Liver (tissue), 9 donors: Measurements from ENCODE around the gene CNTN2. TPM values are rescaled to one million over a fixed set of nuclear protein-coding genes. Genes with fewer than 3 reads are reported as not detected.

ENCODE experiments used
- DNase-seq: peaks from one replicate; pipeline ENCODE4 v3.0.0-alpha.2; 2017; ENCODE audit warnings: low spot score
- H3K27ac ChIP-seq, 2 donors: one replicate each; pipeline ENCODE4 v1.7.0; 2013; ENCODE audit warnings: inconsistent platforms in 2 of 2, low read length in 2 of 2, control low read depth in 1 of 2, low read depth in 1 of 2, mild to moderate bottlenecking in 1 of 2
- H3K27me3 ChIP-seq, 4 donors: one replicate each; pipeline versions ENCODE4 v1.6.1 to v1.7.0; 2013; ENCODE audit warnings: low read length in 3 of 4, inconsistent platforms in 1 of 4, mild to moderate bottlenecking in 1 of 4, moderate library complexity in 1 of 4; ENCODE audit not compliant: control insufficient read depth in 4 of 4, insufficient read depth in 4 of 4
- H3K36me3 ChIP-seq, 4 donors: one replicate each; pipeline versions ENCODE4 v1.6.1 to v1.7.0; 2013; ENCODE audit warnings: low read length in 3 of 4, mild to moderate bottlenecking in 3 of 4, low read depth in 1 of 4, moderate library complexity in 1 of 4; ENCODE audit not compliant: control insufficient read depth in 4 of 4, insufficient read depth in 3 of 4
- H3K4me1 ChIP-seq, 4 donors: one replicate each; pipeline versions ENCODE4 v1.6.1 to v1.7.0; 2013; ENCODE audit warnings: low read length in 3 of 4, mild to moderate bottlenecking in 3 of 4, moderate library complexity in 1 of 4; ENCODE audit not compliant: control insufficient read depth in 4 of 4, insufficient read depth in 4 of 4
- H3K4me3 ChIP-seq, 3 donors: one replicate each; pipeline versions ENCODE4 v1.6.1 to v1.7.0; 2013; ENCODE audit warnings: low read length in 3 of 3, control low read depth in 1 of 3, low read depth in 1 of 3, mild to moderate bottlenecking in 1 of 3
- H3K9ac ChIP-seq, 2 donors: one replicate each; pipeline ENCODE4 v1.7.0; 2013; ENCODE audit warnings: low read length in 2 of 2, mild to moderate bottlenecking in 2 of 2, moderate library complexity in 2 of 2, control low read depth in 1 of 2, low read depth in 1 of 2
- H3K9me3 ChIP-seq, 4 donors: one replicate each; pipeline versions ENCODE4 v1.6.1 to v1.7.0; 2013; ENCODE audit warnings: low read length in 3 of 4; ENCODE audit not compliant: control insufficient read depth in 4 of 4
- EGR1 ChIP-seq, 2 donors: IDR thresholded peaks; 2 replicates each; pipeline ENCODE4 v1.6.1; 2016 to 2018; ENCODE audit warnings: antibody characterized with exemption in 2 of 2, low read depth in 2 of 2
- FOXA1 ChIP-seq: IDR thresholded peaks from 2 replicates; pipeline ENCODE4 v1.6.1; 2016; ENCODE audit warnings: antibody characterized with exemption
- FOXA2 ChIP-seq: IDR thresholded peaks from 2 replicates; pipeline ENCODE4 v1.6.1; 2016; ENCODE audit warnings: antibody characterized with exemption
- GABPA ChIP-seq, 2 donors: IDR thresholded peaks in 1 of 2; conservative IDR thresholded peaks in 1 of 2; 2 replicates each; pipeline ENCODE4 v1.6.1; 2016; ENCODE audit warnings: antibody characterized with exemption in 2 of 2, mild to moderate bottlenecking in 1 of 2, moderate library complexity in 1 of 2
- HNF4G ChIP-seq: IDR thresholded peaks from 2 replicates; pipeline ENCODE4 v1.6.1; 2016; ENCODE audit warnings: antibody characterized with exemption
- JUND ChIP-seq, 2 donors: IDR thresholded peaks; 2 replicates each; pipeline ENCODE4 v1.6.1; 2016; ENCODE audit warnings: antibody characterized with exemption in 2 of 2
- NR2F2 ChIP-seq: IDR thresholded peaks from 2 replicates; pipeline ENCODE4 v1.6.1; 2016; ENCODE audit warnings: antibody characterized with exemption
- RAD21 ChIP-seq, 2 donors: IDR thresholded peaks; 2 replicates each; pipeline ENCODE4 v1.6.1; 2016; ENCODE audit warnings: antibody characterized with exemption in 2 of 2, mild to moderate bottlenecking in 2 of 2
- RXRA ChIP-seq, 2 donors: IDR thresholded peaks; 2 replicates each; pipeline ENCODE4 v1.6.1; 2017 to 2018; ENCODE audit warnings: antibody characterized with exemption in 2 of 2, mild to moderate bottlenecking in 1 of 2
- SP1 ChIP-seq: IDR thresholded peaks from 2 replicates; pipeline ENCODE4 v1.6.1; 2018; ENCODE audit warnings: antibody characterized with exemption, mild to moderate bottlenecking
- TAF1 ChIP-seq: conservative IDR thresholded peaks from 2 replicates; pipeline ENCODE4 v1.6.1; 2016; ENCODE audit warnings: antibody characterized with exemption, mild to moderate bottlenecking
- WGBS: extraction: QIAGEN DNeasy Blood & Tissue Kit; methylation state at CpG from one replicate; pipeline ENCODE4 v1.1.7; 2013; 5-methylcytosine and 5-hydroxymethylcytosine counted together
- polyA plus RNA-seq, 2 donors: library from polyadenylated mRNA; stranded (reverse) in 1 of 2; unstranded in 1 of 2; fragments of 200-250 nt in 1 of 2; fragments of >200 nt in 1 of 2; fragmentation: Nextera tagmentation in 1 of 2; extraction: Ambion mirVana in 1 of 2; gene quantifications; one replicate each; pipeline versions ENCODE4 v1.2.1 to v1.2.3, GENCODE V29; 2013 to 2015
- total RNA-seq, 2 donors: library from RNA; depleted of rRNA; stranded (reverse); fragments of >200 nt; gene quantifications; one replicate each; pipeline ENCODE4 v1.2.3, GENCODE V29; 2014
- TF ChIP-seq, protein P1 (sequence below): IDR thresholded peaks from 2 replicates; pipeline ENCODE4 v1.6.1; 2016; ENCODE audit warnings: antibody characterized with exemption
- TF ChIP-seq, protein P2 (sequence below): fragments of 150-350 bp; IDR thresholded peaks from 2 replicates; pipeline ENCODE4 v1.5.1; 2017; ENCODE audit warnings: improper control_type of control experiment, low read depth, low read length; ENCODE audit not compliant: missing input control
- TF ChIP-seq, protein P3 (sequence below): IDR thresholded peaks from 2 replicates; pipeline ENCODE4 v1.6.1; 2016; ENCODE audit warnings: antibody characterized with exemption, mild to moderate bottlenecking
- TF ChIP-seq, protein P4 (sequence below): IDR thresholded peaks from 2 replicates; pipeline ENCODE4 v1.6.1; 2016; ENCODE audit warnings: antibody characterized with exemption
- TF ChIP-seq, protein P5 (sequence below): IDR thresholded peaks from 2 replicates; pipeline ENCODE4 v1.6.1; 2016; ENCODE audit warnings: antibody characterized with exemption
- donor health status: healthy.
- donor health status: healthy.
- donor health status: healthy.
- donor health status: healthy.
- donor health status: healthy.

CNTN2 gene
- total and polyA plus RNA-seq, 4 donors, result 0.05 to 0.25 (median 0.17) TPM

DNA sequence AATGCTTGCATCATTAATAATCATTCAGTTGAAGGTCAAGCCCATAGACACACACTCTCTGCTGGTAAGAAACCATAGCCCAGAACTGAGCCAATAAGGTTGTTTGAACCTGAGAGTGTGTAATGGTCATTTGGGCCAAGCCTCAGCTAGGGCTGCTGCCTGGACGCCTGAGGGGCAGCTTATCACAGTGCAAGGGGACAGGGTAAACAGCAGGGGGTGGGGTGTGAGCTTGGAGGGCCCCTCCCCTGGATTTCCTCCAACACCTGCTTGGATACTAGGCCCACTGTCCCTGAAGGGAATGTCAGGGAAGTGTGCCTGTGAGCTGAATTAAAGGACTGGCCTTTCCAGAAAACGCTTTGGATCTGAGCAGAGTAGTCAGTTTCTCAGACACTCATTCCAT lies 24.6 kb upstream of the CNTN2 start (continued):
- TF ChIP-seq, protein P1, sequence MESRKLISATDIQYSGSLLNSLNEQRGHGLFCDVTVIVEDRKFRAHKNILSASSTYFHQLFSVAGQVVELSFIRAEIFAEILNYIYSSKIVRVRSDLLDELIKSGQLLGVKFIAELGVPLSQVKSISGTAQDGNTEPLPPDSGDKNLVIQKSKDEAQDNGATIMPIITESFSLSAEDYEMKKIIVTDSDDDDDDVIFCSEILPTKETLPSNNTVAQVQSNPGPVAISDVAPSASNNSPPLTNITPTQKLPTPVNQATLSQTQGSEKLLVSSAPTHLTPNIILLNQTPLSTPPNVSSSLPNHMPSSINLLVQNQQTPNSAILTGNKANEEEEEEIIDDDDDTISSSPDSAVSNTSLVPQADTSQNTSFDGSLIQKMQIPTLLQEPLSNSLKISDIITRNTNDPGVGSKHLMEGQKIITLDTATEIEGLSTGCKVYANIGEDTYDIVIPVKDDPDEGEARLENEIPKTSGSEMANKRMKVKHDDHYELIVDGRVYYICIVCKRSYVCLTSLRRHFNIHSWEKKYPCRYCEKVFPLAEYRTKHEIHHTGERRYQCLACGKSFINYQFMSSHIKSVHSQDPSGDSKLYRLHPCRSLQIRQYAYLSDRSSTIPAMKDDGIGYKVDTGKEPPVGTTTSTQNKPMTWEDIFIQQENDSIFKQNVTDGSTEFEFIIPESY, result no peak
- no peak for TF ChIP-seq EGR1 (IDR thresholded peaks at IDR 0.05; ENCODE audit: low read depth in 2 of 2)
- no peak for TF ChIP-seq HNF4G
- no peak for TF ChIP-seq RXRA (IDR thresholded peaks at IDR 0.05)

DNA sequence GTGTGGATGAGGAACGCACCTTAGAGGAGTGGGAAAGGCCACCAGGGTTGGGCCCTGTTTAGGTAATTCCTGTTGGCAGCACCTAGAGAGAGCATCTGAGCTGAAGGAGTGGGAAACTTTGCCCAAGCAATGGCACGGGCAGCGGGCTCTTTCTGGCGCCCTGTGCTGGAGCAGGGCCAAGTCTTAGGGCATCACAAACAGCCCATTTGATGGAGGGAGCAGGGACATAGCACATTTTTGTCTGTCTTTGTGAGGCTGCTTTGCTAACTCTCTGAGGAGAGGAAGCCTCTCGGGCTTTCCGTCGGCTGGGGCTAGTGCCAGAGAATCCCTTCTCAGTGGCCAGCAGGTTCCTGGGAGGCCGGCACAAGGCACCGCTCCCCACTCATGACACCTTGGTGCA lies 22.5 kb upstream of the CNTN2 start:
- Histone ChIP-seq H3K9ac (no peak overlapping the region), H3K36me3 (no peaks in the 10 kb centered on the region), H3K27ac (no peak overlapping the region), H3K4me1 (no peaks in the 10 kb centered on the region), H3K4me3 (no peak overlapping the region), H3K9me3 (no peaks in the 10 kb centered on the region), H3K27me3 (no peaks in the 10 kb centered on the region)
- TF ChIP-seq, protein P2, sequence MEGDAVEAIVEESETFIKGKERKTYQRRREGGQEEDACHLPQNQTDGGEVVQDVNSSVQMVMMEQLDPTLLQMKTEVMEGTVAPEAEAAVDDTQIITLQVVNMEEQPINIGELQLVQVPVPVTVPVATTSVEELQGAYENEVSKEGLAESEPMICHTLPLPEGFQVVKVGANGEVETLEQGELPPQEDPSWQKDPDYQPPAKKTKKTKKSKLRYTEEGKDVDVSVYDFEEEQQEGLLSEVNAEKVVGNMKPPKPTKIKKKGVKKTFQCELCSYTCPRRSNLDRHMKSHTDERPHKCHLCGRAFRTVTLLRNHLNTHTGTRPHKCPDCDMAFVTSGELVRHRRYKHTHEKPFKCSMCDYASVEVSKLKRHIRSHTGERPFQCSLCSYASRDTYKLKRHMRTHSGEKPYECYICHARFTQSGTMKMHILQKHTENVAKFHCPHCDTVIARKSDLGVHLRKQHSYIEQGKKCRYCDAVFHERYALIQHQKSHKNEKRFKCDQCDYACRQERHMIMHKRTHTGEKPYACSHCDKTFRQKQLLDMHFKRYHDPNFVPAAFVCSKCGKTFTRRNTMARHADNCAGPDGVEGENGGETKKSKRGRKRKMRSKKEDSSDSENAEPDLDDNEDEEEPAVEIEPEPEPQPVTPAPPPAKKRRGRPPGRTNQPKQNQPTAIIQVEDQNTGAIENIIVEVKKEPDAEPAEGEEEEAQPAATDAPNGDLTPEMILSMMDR, result no peak
- no peak for TF ChIP-seq RAD21 (IDR thresholded peaks at IDR 0.05)
- no peak for TF ChIP-seq EGR1 (IDR thresholded peaks at IDR 0.05; ENCODE audit: low read depth in 2 of 2)
- TF ChIP-seq, protein P3, sequence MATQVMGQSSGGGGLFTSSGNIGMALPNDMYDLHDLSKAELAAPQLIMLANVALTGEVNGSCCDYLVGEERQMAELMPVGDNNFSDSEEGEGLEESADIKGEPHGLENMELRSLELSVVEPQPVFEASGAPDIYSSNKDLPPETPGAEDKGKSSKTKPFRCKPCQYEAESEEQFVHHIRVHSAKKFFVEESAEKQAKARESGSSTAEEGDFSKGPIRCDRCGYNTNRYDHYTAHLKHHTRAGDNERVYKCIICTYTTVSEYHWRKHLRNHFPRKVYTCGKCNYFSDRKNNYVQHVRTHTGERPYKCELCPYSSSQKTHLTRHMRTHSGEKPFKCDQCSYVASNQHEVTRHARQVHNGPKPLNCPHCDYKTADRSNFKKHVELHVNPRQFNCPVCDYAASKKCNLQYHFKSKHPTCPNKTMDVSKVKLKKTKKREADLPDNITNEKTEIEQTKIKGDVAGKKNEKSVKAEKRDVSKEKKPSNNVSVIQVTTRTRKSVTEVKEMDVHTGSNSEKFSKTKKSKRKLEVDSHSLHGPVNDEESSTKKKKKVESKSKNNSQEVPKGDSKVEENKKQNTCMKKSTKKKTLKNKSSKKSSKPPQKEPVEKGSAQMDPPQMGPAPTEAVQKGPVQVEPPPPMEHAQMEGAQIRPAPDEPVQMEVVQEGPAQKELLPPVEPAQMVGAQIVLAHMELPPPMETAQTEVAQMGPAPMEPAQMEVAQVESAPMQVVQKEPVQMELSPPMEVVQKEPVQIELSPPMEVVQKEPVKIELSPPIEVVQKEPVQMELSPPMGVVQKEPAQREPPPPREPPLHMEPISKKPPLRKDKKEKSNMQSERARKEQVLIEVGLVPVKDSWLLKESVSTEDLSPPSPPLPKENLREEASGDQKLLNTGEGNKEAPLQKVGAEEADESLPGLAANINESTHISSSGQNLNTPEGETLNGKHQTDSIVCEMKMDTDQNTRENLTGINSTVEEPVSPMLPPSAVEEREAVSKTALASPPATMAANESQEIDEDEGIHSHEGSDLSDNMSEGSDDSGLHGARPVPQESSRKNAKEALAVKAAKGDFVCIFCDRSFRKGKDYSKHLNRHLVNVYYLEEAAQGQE, result no peak
- WGBS, result 93% methylated on average over 9 of the region's 9 CpGs
- DNase-seq, result no peak

DNA sequence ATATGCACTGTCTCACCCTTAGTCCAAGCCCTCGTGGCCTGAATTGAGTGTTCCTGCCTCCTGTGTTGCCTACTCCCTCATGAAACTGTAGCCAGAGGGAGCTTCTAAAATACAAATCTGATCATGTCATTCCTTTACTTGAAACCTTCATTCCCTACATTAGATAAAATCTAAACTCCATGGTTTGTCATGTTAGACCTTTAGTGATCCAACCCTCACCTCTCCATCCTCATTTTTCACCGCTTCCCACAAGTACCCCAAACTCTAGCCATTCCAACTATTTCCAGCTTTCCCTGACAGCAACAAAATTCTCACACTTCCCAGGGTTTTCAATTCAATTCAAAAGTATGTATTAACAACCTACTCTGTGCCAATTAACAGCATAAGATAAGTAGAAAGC lies 18.3 kb upstream of the CNTN2 start:
- Histone ChIP-seq H3K4me3 (no peak overlapping the region), H3K9me3 (no peaks in the 10 kb centered on the region), H3K9ac (no peak overlapping the region), H3K27me3 (no peaks in the 10 kb centered on the region), H3K27ac (no peak overlapping the region), H3K4me1 (no peaks in the 10 kb centered on the region), H3K36me3 (no peaks in the 10 kb centered on the region)
- 94% methylated on average over 2 of the region's 2 CpGs for WGBS
- DNase-seq, result no peak
- TF ChIP-seq JUND (IDR thresholded peaks at IDR 0.05), result no peak

DNA sequence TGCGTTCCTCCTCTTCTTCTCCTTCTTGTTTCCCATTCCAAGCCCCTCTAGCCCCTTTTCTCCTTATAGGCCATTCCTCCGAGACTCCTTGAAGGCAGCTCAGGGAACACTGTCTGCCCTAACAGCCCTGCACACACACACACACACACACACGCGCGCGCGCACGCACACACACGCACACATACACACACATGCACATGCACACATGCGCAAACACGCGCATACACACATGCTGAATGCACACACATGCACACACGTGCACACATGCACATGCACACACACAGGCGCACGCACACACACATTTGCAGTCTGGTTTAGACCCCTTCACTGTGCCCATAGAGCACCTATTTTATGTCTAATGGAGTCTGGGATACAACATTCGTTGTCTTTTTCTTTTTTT lies 17.8 kb upstream of the CNTN2 start:
- Histone ChIP-seq H3K9ac (no peak overlapping the region), H3K4me1 (no peaks in the 10 kb centered on the region), H3K27ac (no peak overlapping the region), H3K4me3 (no peak overlapping the region), H3K36me3 (no peaks in the 10 kb centered on the region), H3K27me3 (no peaks in the 10 kb centered on the region), H3K9me3 (no peaks in the 10 kb centered on the region)
- WGBS, result 92% methylated on average over 16 of the region's 16 CpGs
- no peak for DNase-seq
- TF ChIP-seq RXRA (IDR thresholded peaks at IDR 0.05) (no peak), HNF4G (no peak), NR2F2 (no peak), TAF1 (no peak), EGR1 (IDR thresholded peaks at IDR 0.05; ENCODE audit: low read depth in 2 of 2) (no peak), FOXA2 (no peak), GABPA (IDR thresholded peaks at IDR 0.05 in 1 of 2, conservative IDR thresholded peaks at IDR 0.05 in 1 of 2) (no peak), RAD21 (IDR thresholded peaks at IDR 0.05) (no peak), SP1 (no peak), FOXA1 (no peak)
- TF ChIP-seq, protein P4, sequence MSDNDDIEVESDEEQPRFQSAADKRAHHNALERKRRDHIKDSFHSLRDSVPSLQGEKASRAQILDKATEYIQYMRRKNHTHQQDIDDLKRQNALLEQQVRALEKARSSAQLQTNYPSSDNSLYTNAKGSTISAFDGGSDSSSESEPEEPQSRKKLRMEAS, result no peak
- TF ChIP-seq, protein P1, result no peak
- TF ChIP-seq, protein P5, sequence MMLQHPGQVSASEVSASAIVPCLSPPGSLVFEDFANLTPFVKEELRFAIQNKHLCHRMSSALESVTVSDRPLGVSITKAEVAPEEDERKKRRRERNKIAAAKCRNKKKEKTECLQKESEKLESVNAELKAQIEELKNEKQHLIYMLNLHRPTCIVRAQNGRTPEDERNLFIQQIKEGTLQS, result no peak
